Measurements from ENCODE around the gene SEMA4D. TPM values are rescaled to one million over a fixed set of nuclear protein-coding genes. Genes with fewer than 3 reads are reported as not detected.

The SEMA4D gene
- polyA plus RNA-seq, 1 experiment = 0.50 TPM

DNA sequence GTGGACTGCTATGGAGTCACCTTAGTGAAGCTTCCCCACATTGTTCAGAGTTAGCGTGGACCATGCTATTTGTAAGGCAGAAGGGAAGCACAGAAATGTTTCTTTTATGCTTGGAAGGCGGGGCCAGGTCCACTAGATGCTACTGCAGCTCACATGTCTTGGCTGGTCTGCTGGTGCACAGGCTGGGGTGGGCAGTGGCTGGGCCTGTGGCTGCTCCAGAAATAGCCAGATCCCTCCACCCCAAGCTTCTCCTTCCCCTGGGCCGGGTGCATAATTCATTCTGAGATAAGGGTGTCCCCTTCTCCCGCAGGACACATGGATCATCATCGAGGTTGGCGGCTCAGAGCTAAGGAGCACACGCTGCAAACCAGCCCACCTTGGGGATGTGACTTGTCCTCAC is 14.5 kb upstream of the SEMA4D start:
- H3K27me3 ChIP-seq (ENCODE audit: control insufficient read depth, insufficient read depth, low read length) = peaks cover 4% of the 10 kb centered on the region; the same call in 1 of the 2 replicates
- POLR2A ChIA-PET = no interaction called here
- CTCF ChIA-PET = interaction anchor here (1.6 kb wide), 1 partner anchor 10 kb away, joined by 3 read pairs; no protein-coding TSS in a partner anchor

DNA sequence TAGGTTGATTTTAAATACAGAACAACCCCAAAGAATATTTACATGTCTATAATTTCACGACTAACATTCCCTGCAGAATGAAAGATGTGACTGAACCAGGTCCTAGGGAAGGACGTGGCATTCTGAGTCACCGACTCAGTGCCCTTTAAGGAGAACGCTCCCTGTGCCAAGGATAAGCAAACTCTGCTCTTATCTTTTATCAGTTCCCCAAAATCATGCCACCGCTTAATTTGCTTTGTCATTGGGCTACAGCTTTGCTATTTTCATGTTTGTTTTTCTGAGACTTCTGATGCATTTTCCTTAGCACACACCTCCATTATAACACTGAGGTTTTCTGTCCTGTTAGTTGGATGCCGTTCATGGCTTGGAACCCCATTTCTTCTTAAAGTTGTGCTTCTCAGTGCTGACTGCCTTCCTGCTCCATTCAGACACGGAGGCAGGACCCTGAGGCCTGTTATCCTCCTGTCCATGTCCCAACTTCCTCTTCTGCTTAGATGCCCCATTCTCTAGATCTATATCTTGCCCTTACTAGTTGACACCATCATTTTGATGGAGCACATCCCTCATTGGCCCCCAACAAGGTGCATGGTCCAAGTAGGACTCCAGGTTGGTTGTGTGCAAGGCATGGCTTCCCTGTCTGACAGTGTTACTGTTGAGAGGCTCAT is 11.2 kb upstream of the SEMA4D start:
- CTCF ChIA-PET = no interaction called here
- no peak overlapping the region for H3K4me3 ChIP-seq (ENCODE audit: low read depth, low read length)
- no peak for DNase-seq (ENCODE audit: low read depth)
- H3K36me3 ChIP-seq (ENCODE audit: control insufficient read depth, insufficient read depth, low read length) = no peaks in the 10 kb centered on the region
- POLR2A ChIA-PET = no interaction called here
- TF ChIP-seq, protein P1, sequence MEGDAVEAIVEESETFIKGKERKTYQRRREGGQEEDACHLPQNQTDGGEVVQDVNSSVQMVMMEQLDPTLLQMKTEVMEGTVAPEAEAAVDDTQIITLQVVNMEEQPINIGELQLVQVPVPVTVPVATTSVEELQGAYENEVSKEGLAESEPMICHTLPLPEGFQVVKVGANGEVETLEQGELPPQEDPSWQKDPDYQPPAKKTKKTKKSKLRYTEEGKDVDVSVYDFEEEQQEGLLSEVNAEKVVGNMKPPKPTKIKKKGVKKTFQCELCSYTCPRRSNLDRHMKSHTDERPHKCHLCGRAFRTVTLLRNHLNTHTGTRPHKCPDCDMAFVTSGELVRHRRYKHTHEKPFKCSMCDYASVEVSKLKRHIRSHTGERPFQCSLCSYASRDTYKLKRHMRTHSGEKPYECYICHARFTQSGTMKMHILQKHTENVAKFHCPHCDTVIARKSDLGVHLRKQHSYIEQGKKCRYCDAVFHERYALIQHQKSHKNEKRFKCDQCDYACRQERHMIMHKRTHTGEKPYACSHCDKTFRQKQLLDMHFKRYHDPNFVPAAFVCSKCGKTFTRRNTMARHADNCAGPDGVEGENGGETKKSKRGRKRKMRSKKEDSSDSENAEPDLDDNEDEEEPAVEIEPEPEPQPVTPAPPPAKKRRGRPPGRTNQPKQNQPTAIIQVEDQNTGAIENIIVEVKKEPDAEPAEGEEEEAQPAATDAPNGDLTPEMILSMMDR (IDR thresholded peaks at IDR 0.05; ENCODE audit: insufficient read depth, low read depth, low read length) = no peak
- H3K27me3 ChIP-seq (ENCODE audit: control insufficient read depth, insufficient read depth, low read length) = peaks cover 4% of the 10 kb centered on the region; the same call in 1 of the 2 replicates

More for the DNA sequence above, 14.5 kb upstream of the SEMA4D start:
- TF ChIP-seq, protein P1 (IDR thresholded peaks at IDR 0.05; ENCODE audit: insufficient read depth, low read depth, low read length) = no peak
- H3K4me3 ChIP-seq (ENCODE audit: low read depth, low read length) = no peak overlapping the region
- DNase-seq (ENCODE audit: low read depth) = no peak
- H3K36me3 ChIP-seq (ENCODE audit: control insufficient read depth, insufficient read depth, low read length) = no peaks in the 10 kb centered on the region

DNA sequence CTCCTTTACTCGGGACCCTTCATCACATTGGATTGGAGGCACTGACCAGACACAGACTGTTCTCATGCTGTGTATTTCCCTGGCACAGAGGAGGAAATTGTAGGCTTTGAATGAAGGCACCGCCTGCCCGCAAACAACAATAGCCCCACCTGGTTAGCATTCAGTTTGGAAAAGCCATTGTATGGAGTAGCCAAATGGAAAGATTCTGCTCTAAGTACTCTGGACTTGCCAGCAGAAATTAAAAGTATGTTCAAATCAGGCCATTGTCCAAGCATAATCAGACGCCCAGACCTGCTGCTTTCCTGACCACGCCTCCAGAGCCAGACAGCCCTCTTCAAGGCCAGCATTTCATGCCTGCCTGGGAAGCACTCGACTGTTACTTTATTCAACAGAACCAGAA is 8.0 kb upstream of the SEMA4D start:
- TF ChIP-seq, protein P1 (IDR thresholded peaks at IDR 0.05; ENCODE audit: insufficient read depth, low read depth, low read length) = no peak
- Histone ChIP-seq H3K4me3 (ENCODE audit: low read depth, low read length) (no peak overlapping the region), H3K27me3 (ENCODE audit: control insufficient read depth, insufficient read depth, low read length) (no peaks in the 10 kb centered on the region), H3K36me3 (ENCODE audit: control insufficient read depth, insufficient read depth, low read length) (no peaks in the 10 kb centered on the region)
- ChIA-PET CTCF (interaction anchor here (1.2 kb wide), 1 partner anchor 130 kb away, joined by 4 read pairs; no protein-coding TSS in a partner anchor), POLR2A (no interaction called here)
- DNase-seq (ENCODE audit: low read depth) = no peak

DNA sequence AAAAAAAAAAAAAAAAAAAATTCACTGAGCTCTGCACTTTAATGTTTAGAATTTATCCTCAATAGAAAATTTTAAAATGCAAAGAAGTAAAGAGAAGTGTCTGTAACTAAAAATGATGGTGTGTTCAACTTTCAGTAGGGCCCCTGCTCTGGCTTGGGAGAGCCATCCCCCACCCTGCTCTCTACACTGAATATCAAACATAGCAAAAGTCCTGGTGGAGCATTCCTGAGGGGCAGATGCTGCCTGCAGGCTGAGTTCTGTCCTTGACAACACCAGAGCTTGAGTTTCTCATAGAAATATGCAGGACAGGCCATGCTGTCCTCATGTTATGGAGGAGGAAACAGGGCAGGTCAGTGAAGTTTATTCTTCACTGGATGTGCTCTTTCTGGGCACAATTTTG is 7.1 kb upstream of the SEMA4D start:
- no peak for DNase-seq (ENCODE audit: low read depth)
- TF ChIP-seq, protein P1 (IDR thresholded peaks at IDR 0.05; ENCODE audit: insufficient read depth, low read depth, low read length) = no peak
- ChIA-PET POLR2A (no interaction called here), CTCF (no interaction called here)
- H3K4me3 ChIP-seq (ENCODE audit: low read depth, low read length) = no peak overlapping the region
- no peaks in the 10 kb centered on the region for H3K36me3 ChIP-seq (ENCODE audit: control insufficient read depth, insufficient read depth, low read length)
- H3K27me3 ChIP-seq (ENCODE audit: control insufficient read depth, insufficient read depth, low read length) = no peaks in the 10 kb centered on the region

DNA sequence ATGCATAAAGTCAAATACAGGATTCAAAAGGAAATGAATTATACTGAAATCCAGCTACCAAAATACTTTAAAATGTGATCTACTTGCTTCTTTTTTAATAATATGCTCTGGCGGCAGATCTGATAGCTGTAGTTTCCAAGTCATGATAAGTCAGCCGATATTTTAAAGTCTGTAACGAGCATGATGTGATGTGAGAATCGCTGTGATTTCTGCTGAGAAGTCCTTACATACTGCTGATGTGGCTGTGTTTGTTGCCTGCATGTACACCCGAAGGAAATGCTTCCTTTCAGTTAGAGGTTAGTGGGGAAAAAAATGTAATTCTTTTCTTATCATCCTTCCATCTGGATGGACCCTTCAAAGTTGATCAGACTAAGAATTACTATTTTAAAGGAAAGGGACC is 4.8 kb upstream of the SEMA4D start:
- DNase-seq (ENCODE audit: low read depth) = no peak
- no peak overlapping the region for H3K4me3 ChIP-seq (ENCODE audit: low read depth, low read length)
- CTCF ChIA-PET = interaction anchor here (1.3 to 2.1 kb wide), 2 partner anchors 10 to 46 kb away, joined by 3 to 6 read pairs; no protein-coding TSS in a partner anchor
- TF ChIP-seq, protein P1 (IDR thresholded peaks at IDR 0.05; ENCODE audit: insufficient read depth, low read depth, low read length) = no peak
- no peaks in the 10 kb centered on the region for H3K36me3 ChIP-seq (ENCODE audit: control insufficient read depth, insufficient read depth, low read length)
- POLR2A ChIA-PET = no interaction called here
- H3K27me3 ChIP-seq (ENCODE audit: control insufficient read depth, insufficient read depth, low read length) = no peaks in the 10 kb centered on the region; the same call in 1 of the 2 replicates

Measured in BJ (cell line).